Measurements from ENCODE around the gene TMA7. TPM values are rescaled to one million over a fixed set of nuclear protein-coding genes. Genes with fewer than 3 reads are reported as not detected.

The TMA7 gene
- total and polyA plus RNA-seq, 10 of the 15 experiments (the other 5 are each of a cell fraction or from before 2014, with no cell fraction given): 319 to 1,760 (median 752) TPM

- no peaks in the 10 kb centered on the region for H3K9me3 ChIP-seq (replicated peaks; ENCODE audit: control insufficient read depth, insufficient read depth, low read length)
- in situ Hi-C loops (cut with MboI): no loop called here
- POLR2A ChIA-PET: interaction anchor here (0.7 kb wide), 1 partner anchor 154 kb away, joined by 4 read pairs; no protein-coding TSS in a partner anchor
- H3K4me1 ChIP-seq (ENCODE audit: control insufficient read depth, insufficient read depth, low read length): no peaks in the 10 kb centered on the region
- ATAC-seq (no peak), FAIRE-seq (no peak), DNase-seq (ENCODE audit: low read depth, low spot score) (no peak)
- BruUV-seq (replicated peaks): no TSS peak
- SMC1A ChIA-PET (ENCODE audit: uncharacterized antibody, unreplicated experiment): interaction anchor here (0.9 to 1.7 kb wide), 2 partner anchors 14 to 21 kb away, joined by 3 to 5 read pairs; no protein-coding TSS in a partner anchor
- no peaks in the 10 kb centered on the region for H3K79me2 ChIP-seq (ENCODE audit: control insufficient read depth, insufficient read depth, low read length)
- no peak for TF ChIP-seq MTA2 (IDR thresholded peaks at IDR 0.05; ENCODE audit: low read depth)
- TF ChIP-seq CBX3 (IDR thresholded peaks at IDR 0.05; ENCODE audit: borderline replicate concordance, low read depth): no peak
- TF ChIP-seq NRF1 (conservative IDR thresholded peaks at IDR 0.05; ENCODE audit: low read depth, low read length): no peak
- no peak for TF ChIP-seq SKIL (IDR thresholded peaks at IDR 0.05; ENCODE audit: low read depth, poor library complexity, severe bottlenecking)
- TF ChIP-seq BHLHE40 (IDR thresholded peaks at IDR 0.05; ENCODE audit: borderline replicate concordance in 1 of 2, low read depth in 2 of 2, low read length in 1 of 2): no peak
- TF ChIP-seq RFX5 (IDR thresholded peaks at IDR 0.05; ENCODE audit: low read depth, low read length): no peak
- TF ChIP-seq ATF2 (IDR thresholded peaks at IDR 0.05; ENCODE audit: low read length): no peak
- no peak for TF ChIP-seq RAD51 (IDR thresholded peaks at IDR 0.05)
- TF ChIP-seq IKZF2 (IDR thresholded peaks at IDR 0.05): no peak
- no peak for TF ChIP-seq ZNF622 (IDR thresholded peaks at IDR 0.05)
- TF ChIP-seq NFYB (IDR thresholded peaks at IDR 0.05; ENCODE audit: insufficient read depth, low read depth, low read length): no peak
- no peak for TF ChIP-seq NR2F1 (conservative IDR thresholded peaks at IDR 0.05)
- no peak for TF ChIP-seq YY1 (IDR thresholded peaks at IDR 0.05; ENCODE audit: low read depth, low read length)
- TF ChIP-seq ELK1 (IDR thresholded peaks at IDR 0.05; ENCODE audit: low read depth, low read length): no peak
- TF ChIP-seq ASH2L (IDR thresholded peaks at IDR 0.05; ENCODE audit: borderline replicate concordance, low read depth): no peak
- no peak for TF ChIP-seq CHD4 (IDR thresholded peaks at IDR 0.05)
- no peak for TF ChIP-seq ATF7 (IDR thresholded peaks at IDR 0.05; ENCODE audit: low read depth)
- no peaks in the 10 kb centered on the region for H4K20me1 ChIP-seq (ENCODE audit: control insufficient read depth, insufficient read depth)
- RAD21 ChIA-PET (ENCODE audit: unreplicated experiment): interaction anchor here (3.8 kb wide), 1 partner anchor 21 kb away, joined by 15 read pairs; no protein-coding TSS in a partner anchor
- H3K4me3 ChIP-seq: no peak overlapping the region
- CTCF ChIA-PET: interaction anchor here (0.7 to 22.0 kb wide), 6 partner anchors 12 to 334 kb away, joined by 3 to 757 read pairs (median 3); partner anchors contain the start of genes CCDC51 and TMA7
- H3K27ac ChIP-seq (ENCODE audit: control insufficient read depth, insufficient read depth): no peak overlapping the region
- H3K27me3 ChIP-seq (replicated peaks in 1 of 2; ENCODE audit: control insufficient read depth in 2 of 2, insufficient read depth in 2 of 2, low read length in 1 of 2): no peaks in the 10 kb centered on the region
- intact Hi-C loops (cut with micrococcal nuclease; ENCODE audit: unreplicated experiment): no loop called here
- no peak overlapping the region for H2AFZ ChIP-seq (ENCODE audit: control insufficient read depth, low read depth, low read length)
- WGBS (ENCODE audit: insufficient coverage, insufficient replicate concordance, low lambda C conversion rate, missing lambda C conversion rate): 42% methylated on average over 23 of the region's 25 CpGs
- no peaks in the 10 kb centered on the region for H3K36me3 ChIP-seq (ENCODE audit: control insufficient read depth in 2 of 2, insufficient read depth in 2 of 2, low read length in 1 of 2)
- H3K9ac ChIP-seq (ENCODE audit: control insufficient read depth, insufficient read depth, low read length): no peak overlapping the region
- H3K4me2 ChIP-seq (ENCODE audit: control insufficient read depth, insufficient read depth): no peak overlapping the region
Observed at GRCh38 chr3:48414376-48415250, 25.4 kb upstream of the TMA7 start.

Measured in GM12878 (cell line).